Left forelimb (tissue), 1 donor: ENCODE data around the gene CD69.
"Not testable (repeated sequence)": the region's sequence is repeated elsewhere in the genome, so short reads cannot be mapped to it uniquely, and the experiment has no call there.

Source experiments
- DNase-seq: peaks from one replicate; pipeline ENCODE4 v3.0.0-alpha.2; 2018; ENCODE audit warnings: low spot score

The CD69 gene

DNA sequence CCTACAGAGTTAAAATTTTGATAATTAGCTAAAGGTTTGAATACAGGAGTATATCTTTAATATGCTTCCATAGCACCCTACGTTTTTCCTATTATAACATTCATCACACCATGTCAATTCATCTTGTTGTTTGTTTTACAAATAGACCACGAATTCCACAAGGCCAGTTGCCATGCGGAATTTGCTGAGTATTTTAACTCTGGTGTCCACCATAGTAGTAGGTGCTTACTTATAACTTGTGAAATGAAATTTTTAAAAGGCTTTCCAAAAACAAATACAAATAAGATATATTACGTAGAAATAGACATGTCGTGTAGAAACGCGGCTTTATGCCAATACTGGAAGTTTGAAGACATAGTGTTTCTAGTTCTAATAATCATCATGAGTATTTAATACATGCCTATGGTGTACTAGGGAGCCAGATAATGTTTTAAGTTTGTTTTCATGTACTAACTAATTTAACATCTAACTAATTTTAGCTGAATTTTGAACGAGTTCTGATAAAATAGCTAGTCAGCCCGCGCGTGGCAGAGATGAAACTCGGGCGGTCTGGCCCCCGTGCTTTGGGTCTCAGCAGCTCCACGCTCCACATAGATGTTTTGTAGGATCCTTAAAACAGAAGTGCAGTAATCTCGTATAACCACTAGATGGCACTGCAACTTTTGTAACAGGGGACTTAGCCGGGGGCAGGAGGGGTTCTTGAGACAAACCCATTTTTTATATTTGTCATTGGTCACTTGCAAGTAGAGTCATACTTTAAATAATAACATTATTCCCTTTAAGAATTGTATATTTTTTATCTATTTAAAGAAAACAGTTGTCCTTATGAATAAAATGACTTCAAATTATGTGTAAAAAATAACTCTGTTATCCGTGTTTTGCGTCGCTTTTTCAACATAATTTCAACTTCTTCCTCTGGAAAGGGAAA is 10.2 kb downstream of the CD69 start:
- DNase-seq, result no peak

- DNase-seq, result no peak
These were observed 11.1 kb downstream of the CD69 start for GRCh38 chr12:9749640-9750039.

GRCh38 chr12:9745199-9745598 is 15.5 kb downstream of the CD69 start:
- no peak for DNase-seq

- DNase-seq, result no peak
These were observed 18.0 kb downstream of the CD69 start for GRCh38 chr12:9742661-9743060.

- no peak for DNase-seq
These were observed 19.0 kb downstream of the CD69 start for GRCh38 chr12:9741726-9742125.

DNA sequence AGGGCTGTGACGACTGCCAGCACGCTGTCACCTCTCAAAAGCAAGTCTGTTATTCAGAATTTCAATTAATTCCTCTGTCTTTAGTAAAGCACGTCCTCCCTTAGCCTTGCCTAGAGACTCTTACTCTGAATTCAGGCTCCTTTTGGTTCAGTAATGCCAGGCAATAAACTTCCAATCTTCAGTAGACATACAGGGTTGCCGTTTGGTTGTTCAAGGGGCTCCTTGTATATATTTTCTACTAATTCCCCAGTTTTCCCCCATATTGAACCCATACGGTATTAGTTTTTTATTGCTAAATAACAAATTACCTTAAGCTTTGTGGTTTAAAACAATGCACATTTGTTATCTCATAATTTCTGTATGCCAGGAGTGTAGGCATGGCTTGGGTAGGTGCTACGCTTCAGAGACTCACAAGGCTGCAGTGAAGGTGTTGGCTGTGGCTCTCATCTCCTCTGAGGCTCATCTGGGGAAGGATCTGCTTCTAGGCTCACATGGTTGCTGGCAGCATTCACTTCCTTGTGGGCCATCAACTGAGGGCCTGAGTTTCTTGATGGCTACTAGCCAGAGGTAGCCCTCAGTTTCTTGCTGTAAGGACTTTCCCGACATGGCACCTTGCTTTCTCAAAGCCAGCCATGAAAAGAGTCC is 20.5 kb downstream of the CD69 start:
- DNase-seq, result no peak

GRCh38 chr12:9739404-9740105 is 21.1 kb downstream of the CD69 start:
- not testable (repeated sequence) for DNase-seq

DNA sequence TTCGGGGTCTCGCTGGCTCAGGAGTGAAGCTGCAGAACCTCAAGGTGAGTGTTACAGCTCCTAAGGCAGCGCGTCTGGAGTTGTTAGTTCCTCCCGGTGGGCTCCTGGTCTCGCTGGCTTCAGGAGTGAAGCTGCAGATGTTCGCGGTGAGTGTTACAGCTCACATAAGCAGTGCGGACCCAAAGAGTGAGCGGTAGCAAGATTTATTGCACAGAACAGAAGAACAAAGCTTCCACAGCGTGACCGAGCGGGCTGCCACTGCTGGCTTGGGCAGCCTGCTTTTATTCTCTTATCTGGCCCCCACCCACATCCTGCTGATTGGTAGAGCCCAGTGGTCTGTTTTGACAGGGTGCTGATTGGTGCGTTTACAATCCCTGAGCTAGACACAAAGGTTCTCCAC is 21.8 kb downstream of the CD69 start:
- DNase-seq, result not testable (repeated sequence)

GRCh38 chr12:9736936-9737705 is 23.6 kb downstream of the CD69 start:
- no peak for DNase-seq

- DNase-seq, result no peak
These were observed 25.1 kb downstream of the CD69 start for GRCh38 chr12:9735601-9736000.

DNA sequence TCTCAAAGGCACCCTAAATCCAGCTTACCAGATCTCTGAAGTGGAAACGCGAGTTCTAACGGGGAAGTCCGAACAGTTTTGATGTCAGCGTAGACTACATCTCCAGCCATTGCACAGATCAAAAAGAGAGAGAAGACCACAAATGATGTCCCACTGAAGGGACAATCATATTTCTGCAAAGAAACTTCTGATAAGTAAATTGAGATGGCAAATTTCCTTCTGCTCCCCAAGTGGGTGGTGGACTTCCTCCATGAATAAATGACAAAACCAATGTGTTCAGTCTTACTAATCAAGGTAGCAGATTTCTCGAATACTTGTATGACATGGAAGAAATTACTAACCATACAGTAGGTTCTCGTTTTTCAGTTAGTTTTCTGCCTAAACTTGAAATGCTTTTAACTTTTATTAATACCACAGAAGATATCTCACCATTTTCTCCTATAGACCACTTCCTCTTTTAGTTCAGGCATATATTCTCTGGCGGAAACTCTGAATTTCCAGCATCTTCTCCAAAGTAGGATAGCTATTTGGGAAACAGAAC is 27.7 kb downstream of the CD69 start, which contains the start of gene CLECL1:
Gene CLECL1 (minus strand): TSS at position 177 of the 541 bp plus-strand sequence.
- DNase-seq, result no peak

GRCh38 chr12:9731797-9732196 is 28.9 kb downstream of the CD69 start:
- no peak for DNase-seq

DNA sequence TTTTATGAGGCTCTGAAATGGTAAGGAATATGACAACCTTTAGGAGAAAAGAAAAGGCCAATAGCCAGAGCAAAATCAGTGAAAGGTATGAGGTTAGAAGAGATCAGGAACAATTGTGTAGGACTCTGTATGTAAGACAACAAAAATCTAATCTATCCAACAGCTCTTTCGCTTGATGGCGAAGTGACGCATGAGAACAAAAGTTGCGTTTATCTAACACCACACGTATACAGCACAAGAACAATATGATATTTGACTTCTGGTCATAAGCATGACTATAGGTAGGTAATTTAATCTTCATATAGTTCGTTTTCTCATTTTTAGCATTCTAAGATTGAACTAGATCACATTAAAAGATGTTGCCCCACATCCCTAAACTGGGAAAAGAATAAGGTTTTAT is 29.3 kb downstream of the CD69 start:
- DNase-seq, result no peak

DNA sequence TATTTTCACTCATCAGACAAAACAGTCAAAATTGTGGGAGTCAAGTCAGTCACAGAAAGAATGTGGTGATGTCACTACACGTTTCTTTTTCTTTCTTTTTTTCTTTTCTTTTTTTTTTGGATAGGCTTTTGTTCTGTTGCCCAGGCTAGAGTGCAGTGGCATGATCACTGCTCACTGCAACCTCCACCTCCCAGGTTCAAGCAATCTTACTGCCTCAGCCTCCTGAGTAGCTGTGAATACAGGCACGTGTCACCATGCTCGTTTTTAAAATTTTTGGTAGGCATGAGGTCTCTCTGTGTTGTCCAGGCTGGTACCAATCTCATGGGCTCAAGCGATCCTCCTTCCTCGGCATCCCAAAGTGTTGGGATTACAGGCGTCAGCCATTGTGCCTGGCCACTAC is 30.1 kb downstream of the CD69 start:
- no peak for DNase-seq

- no peak for DNase-seq
These were observed 30.7 kb downstream of the CD69 start for GRCh38 chr12:9730011-9730410.

- no peak for DNase-seq
These were observed 31.6 kb downstream of the CD69 start for GRCh38 chr12:9729082-9729481.

GRCh38 chr12:9727813-9728212 is 32.9 kb downstream of the CD69 start:
- DNase-seq, result no peak

- DNase-seq, result no peak
These were observed 35.4 kb downstream of the CD69 start for GRCh38 chr12:9725213-9725870.

GRCh38 chr12:9724023-9724422 is 36.7 kb downstream of the CD69 start:
- no peak for DNase-seq

DNA sequence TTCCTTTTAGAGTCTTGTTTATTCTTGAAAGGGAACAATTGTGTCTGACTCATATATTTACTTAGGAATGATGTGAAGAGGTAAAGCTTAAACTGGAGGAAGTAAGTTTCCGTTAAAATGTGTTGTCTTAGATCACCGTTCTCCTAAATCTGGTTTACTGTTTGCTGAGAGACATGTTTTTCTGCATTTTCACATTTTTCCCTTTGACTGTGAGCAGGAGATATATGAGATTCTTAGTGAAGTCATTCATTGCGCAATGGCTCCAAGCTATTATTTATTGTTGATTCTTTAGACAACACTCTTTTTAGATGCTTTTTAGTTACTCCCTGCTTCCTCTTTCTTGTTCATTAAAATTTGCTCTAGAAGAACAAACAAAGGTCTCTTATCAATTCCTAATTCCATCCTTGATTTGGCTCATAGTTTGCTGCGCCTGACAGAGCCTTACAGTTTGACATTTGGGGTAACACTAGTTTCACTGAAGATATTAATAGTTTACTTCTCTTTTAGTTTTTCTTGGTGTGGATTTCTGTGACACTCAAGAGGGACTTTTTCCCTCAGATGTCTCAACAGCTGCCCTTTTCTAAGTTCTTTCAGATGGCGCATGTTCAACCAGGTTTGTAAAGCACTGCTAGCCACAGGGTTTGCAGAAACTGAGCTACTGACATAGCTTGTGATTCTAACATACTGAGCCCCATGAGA is 39.2 kb downstream of the CD69 start:
- no peak for DNase-seq
